Activated CD4-positive, alpha-beta T cell treated with anti-CD3 and anti-CD28 coated beads for 24 hours (primary cell): ENCODE data around the gene HNRNPK.

Experiments used
- DNase-seq, 2 donors: peaks; one replicate each; pipeline ENCODE4 v3.0.0-alpha.2; 2020; ENCODE audit warnings: low read depth in 2 of 2

The HNRNPK gene

DNA sequence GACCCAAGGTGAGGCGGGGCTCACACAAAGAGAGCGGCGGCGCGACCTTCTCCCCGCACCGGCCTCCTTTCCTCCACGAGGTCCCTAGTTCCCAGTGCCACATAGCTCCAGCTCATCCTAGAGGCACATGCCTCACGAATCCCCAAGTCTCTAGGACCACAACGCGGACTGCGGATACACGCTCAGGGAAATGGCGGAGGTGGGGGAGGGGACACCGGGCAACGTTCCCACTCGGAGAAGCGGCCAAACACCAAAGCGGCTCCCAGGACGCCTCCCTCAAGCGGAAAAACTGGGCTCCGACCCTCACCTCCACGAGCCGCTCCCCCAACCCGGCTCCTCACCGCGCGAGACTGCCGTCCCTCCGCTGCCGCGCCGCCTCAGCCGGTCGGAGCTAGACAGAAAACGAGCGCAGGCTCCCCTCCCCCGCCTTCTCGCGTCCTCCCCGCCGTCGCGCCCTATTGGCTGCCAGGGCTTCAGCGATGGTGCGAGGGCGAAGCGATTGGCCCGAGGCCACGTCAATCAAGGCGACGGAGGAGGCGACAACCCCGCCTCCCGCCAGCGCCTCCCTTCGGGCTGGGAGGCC is at the start of gene HNRNPK:
TSS of gene HNRNPK (minus strand) at position 404 of the 583 bp plus-strand sequence. CDS start 1,963 bp downstream, outside the sequence.
- peak; percentile 99 to 100 for DNase-seq

DNA sequence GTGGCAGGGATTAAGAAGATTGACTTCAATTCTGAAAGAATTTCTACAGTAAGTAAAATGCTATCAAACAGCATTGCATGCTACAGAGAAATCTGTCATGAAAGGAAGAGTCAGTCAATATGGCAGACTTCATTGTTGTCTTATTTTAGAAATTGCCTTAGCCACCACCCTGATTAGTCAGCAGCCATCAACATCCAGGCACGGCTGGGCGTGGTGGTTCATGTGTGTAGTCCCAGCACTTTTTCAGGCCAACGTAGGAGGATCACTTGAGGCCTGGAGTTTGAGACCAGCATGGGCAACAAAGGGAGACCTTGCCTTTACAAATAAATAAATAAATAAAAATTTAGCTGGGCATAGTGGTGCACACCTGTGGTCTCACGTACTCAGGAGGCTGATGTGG is 47.2 kb upstream of the HNRNPK start:
- no peak for DNase-seq

GRCh38 chr9:84024041-84024575 is 44.1 kb upstream of the HNRNPK start:
- no peak for DNase-seq

- no peak for DNase-seq
These were observed 27.6 kb upstream of the HNRNPK start for GRCh38 chr9:84007662-84008061.

DNA sequence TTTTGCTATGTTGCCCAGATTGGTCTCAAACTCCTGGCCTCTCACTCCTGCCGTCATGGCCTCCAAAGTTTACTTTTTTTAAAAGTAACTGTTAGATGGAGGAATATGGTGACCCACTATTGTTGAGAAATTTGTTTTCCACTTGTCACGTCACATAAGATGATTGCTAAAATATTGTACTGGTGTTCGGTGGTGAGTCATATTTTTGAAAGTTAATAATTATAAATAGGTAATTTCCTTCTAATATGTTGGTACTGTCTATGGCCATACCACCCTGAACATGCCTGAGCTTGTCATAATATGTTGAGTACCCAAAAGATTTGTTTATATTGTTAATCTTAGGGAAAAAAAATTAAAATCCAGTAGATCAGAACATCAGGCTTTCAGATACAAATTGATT is 23.2 kb upstream of the HNRNPK start:
- DNase-seq, result no peak

DNA sequence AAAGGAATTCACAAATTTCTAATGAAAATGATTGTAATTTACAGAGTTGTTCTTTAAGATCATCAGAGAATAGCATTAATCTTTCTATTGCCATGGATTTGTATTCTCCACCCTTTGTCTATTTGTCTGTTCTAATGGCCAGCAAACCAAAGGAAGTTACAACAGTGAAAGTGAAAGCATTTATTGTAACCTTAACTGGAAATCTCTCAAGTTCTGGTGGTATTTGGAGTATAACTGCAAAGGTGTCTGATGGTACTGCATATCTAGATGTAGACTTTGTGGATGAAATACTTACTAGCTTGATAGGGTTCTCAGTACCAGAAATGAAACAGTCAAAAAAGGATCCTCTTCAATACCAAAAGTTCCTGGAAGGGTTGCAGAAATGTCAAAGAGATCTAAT is 22.3 kb upstream of the HNRNPK start:
- DNase-seq, result no peak

- DNase-seq, result no peak
These were observed 21.6 kb upstream of the HNRNPK start for GRCh38 chr9:84001621-84002020.

GRCh38 chr9:84000186-84000585 is 20.2 kb upstream of the HNRNPK start:
- no peak for DNase-seq

DNA sequence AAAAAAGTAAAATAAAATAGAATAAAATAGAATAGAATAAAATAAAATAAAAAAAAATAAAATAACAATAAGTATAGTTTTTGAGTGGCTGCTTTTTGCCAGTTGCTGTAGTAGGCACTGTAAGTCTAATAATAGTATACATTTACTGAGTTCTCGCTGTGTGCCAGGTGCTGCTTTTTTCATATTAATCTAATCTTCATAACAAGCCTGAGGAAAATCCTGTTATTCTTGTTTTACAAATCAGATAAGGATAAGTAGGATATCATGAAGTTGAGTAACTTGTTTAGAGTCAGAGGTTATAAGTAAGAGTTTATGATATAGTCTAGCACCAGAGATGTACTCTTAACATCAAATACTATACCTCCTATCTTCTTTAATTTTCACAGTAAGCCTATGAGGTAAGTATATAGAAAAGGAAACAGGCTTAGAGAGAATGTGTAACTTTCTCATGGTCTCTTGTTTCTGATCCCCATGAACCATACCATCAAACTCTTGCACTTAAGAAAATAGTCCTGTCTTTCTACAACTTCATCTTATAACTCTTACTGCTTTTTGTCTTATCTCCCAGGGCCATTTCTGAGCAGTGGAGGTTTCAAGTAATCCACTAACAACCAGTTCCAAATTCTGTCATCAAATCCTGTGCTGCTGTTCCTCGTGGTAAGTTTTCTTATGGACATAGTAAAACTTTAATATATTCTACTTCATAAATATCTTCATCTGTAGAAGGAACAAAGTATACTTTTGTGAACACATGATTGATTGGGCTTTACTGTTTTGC is 19.3 kb upstream of the HNRNPK start:
- no peak for DNase-seq

DNA sequence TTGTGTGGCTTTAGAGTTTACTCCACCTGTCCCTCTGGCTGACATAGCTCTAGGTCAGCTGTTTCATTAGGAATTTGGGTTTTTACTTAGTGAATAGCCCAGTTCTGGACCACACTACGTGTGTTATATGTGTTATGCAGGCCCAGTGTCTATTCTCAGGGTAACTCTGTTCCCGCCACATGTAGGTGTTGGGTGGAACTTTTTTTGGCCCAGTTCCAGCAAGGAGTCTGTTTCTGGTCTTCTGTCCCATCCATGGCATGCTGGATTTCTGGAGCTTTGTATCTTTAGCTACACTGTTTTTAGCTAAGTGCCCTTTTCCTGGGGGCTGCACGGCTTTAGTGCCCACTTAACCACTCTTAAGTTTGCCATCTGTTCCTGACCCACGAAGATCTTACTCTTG is 16.1 kb upstream of the HNRNPK start:
- DNase-seq, result no peak

DNA sequence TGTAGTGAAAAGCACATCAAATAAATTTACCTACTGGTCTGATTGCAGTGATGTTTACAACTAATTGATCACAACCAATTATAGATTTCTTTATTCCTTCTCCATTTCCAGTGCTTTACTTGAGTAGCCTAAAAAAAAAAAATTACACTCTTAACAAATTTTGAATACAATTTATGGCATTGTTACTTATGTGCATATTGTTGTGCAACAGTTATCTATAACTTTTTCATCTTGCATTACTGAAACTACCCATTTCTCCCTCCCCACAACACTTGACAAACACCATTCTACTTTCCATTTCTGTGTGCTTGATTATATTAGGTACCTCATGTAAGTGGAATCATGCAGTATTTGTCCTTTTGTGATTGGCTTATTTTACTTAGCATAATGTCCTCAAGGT is 12.9 kb upstream of the HNRNPK start:
- DNase-seq, result no peak

- DNase-seq, result no peak
These were observed 12.4 kb upstream of the HNRNPK start for GRCh38 chr9:83992407-83992806.

DNA sequence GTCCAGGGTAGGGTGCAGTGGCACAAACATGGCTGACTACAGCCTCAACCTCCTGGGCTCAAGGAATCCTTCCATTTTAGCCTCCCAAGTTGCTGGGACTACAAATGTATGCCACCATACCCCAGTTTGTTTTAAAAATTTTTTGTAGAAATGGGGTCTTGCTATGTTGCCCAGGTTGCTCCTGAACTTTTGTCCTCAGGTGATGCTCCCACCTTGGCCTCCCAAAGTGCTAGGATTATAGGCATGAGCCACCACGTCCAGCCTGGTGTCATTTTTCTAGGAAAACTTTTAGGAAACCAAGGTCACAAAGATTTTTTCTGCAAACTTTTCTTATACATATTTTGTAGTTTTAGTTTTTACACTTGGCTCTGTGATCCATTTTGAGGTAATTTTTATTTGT is 11.3 kb upstream of the HNRNPK start:
- DNase-seq, result no peak

- DNase-seq, result no peak
These were observed 8.4 kb upstream of the HNRNPK start for GRCh38 chr9:83988411-83988810.

- DNase-seq, result no peak
These were observed 7.4 kb upstream of the HNRNPK start for GRCh38 chr9:83987402-83987791.

- no peak for DNase-seq
These were observed 6.9 kb upstream of the HNRNPK start for GRCh38 chr9:83986765-83987401.

DNA sequence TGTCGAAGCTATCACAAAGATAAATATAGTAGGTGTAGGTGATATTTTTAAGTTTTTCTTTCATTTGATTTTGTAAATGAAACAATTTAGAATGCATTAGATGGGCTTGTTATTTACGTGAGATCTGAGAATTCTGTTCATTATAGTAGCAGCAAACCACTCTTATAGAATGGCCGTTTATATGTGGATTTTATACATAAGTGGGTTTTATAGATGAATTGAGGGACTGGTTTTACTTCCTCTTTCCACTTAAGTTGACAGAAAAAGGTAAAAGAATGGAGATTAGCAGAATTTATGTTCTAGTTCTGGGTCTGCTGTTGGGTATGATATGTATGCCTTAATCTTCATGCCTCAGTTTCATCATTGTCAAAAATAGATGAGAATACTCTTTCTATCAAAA is 6.2 kb upstream of the HNRNPK start:
- no peak for DNase-seq

DNA sequence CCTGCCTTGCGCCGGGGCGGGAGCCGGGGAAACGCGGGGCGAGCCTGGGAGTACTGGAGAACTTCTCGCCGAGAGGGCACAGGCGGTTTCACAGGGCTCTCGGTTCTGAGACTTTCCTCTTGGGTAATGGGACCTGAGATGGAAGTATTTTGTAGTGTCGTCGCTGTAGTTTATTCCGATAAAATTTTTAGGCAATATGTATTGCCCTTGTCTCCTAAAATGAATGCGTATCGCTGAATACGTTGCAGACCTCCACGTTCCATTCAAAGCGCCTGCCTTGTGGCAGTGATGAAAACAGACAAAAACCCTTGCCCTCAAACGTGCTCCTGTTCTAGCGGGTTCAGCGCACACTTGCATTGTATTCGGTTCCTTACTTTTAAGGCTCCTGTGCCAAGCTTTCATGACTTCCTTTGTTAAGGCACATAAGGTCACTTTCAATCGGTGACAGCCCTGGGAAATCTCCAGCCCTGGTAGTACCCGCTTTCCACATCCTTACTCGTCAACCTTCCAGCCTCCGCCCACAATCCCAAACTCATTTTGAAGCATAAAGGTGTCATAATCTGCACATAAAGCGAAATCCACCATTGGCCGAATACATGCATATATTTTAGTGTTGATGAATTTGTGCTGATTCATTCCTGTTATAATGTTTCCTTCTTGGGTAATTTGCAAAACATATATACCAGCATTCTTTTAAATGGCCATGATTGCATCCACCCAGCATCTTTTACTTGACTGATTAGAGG is 1.3 kb upstream of the HNRNPK start:
- DNase-seq, result no peak

GRCh38 chr9:83980395-83981125 is 545 bp upstream of the HNRNPK start, which contains the start of gene RMI1:
RMI1 (plus strand) TSS chr9:83980805; CDS start chr9:84000987, 20,182 bp downstream.
- peak; percentile 99 to 100 for DNase-seq

GRCh38 chr9:83978992-83979811 is 813 bp downstream of the HNRNPK start:
- peak; percentile 76 to 81 for DNase-seq
